A549 (cell line): ENCODE measurements around the gene EPS8. TPM values are rescaled to one million over a fixed set of nuclear protein-coding genes. Genes with fewer than 3 reads are reported as not detected.

ENCODE experiments used
- ATAC-seq, 2 experiments: fragments of 200-7000 bp in 1 of 2; fragments of >200 bp in 1 of 2; cut with Nextera tagmentation in 1 of 2; cut with Tn5 transposase in 1 of 2; 3 replicates each; pipeline versions ENCODE4 v1.8.0 to v1.9.1; 2018 to 2020; ENCODE audit warnings: mild to moderate bottlenecking in 1 of 2, moderate library complexity in 1 of 2
- CTCF ChIA-PET: fragments of 300-600 bp; sonication (Branson Sonifier 250); formaldehyde crosslinking; extraction: SDS; loops from one replicate; lab custom pipeline; 2021; ENCODE audit warnings: antibody characterized with exemption, inconsistent platforms; lab: Yijun Ruan, JAX
- POLR2A ChIA-PET: fragments of 350-600 bp; formaldehyde crosslinking; extraction: SDS; loops from one replicate; lab custom pipeline; 2021; ENCODE audit warnings: antibody characterized with exemption, inconsistent platforms; lab: Yijun Ruan, JAX
- DNase-seq, 2 experiments: peaks; one replicate each; pipeline versions ENCODE4 v3.0.0 to v3.0.0-alpha.2; 2011 to 2016; ENCODE audit warnings: low read depth in 1 of 2, low spot score in 1 of 2
- FAIRE-seq: peaks from 2 replicates; lab custom pipeline; 2011; peaks lifted over from hg19 to GRCh38; lab: Jason Lieb, UNC
- H3K27ac ChIP-seq, 2 experiments: fragments of >200 bp; sonication (Bioruptor Twin); formaldehyde crosslinking; 3 replicates each; pipeline ENCODE4 v1.5.1; 2016 to 2017
- H3K4me1 ChIP-seq: fragments of >200 bp; sonication (Bioruptor Twin); formaldehyde crosslinking; 3 replicates; pipeline ENCODE4 v1.6.1; 2016
- H3K4me2 ChIP-seq: fragments of >200 bp; sonication (Bioruptor Twin); formaldehyde crosslinking; 3 replicates; pipeline ENCODE4 v1.6.1; 2016
- H3K4me3 ChIP-seq: fragments of >200 bp; sonication (Bioruptor Twin); formaldehyde crosslinking; 3 replicates; pipeline ENCODE4 v1.5.1; 2016
- H3K9me3 ChIP-seq: fragments of >200 bp; sonication (Bioruptor Twin); formaldehyde crosslinking; 3 replicates; pipeline ENCODE4 v1.6.1; 2016
- BCL3 ChIP-seq: fragments of >200 bp; sonication (Bioruptor Twin); formaldehyde crosslinking; IDR thresholded peaks from 3 replicates; pipeline ENCODE4 v1.6.1; 2016
- CBX2 ChIP-seq: fragments of 200-600 bp; sonication (generic); IDR thresholded peaks from 2 replicates; pipeline ENCODE4 v1.6.1; 2016; ENCODE audit warnings: low read depth, mild to moderate bottlenecking, borderline replicate concordance
- CBX8 ChIP-seq: fragments of 200-600 bp; sonication (generic); IDR thresholded peaks from 2 replicates; pipeline ENCODE4 v1.6.1; 2016
- CEBPB ChIP-seq, 2 experiments: fragments of >200 bp in 1 of 2; sonication (Bioruptor Twin) in 1 of 2; formaldehyde crosslinking in 1 of 2; IDR thresholded peaks; 2 replicates each; pipeline ENCODE4 v1.6.1; 2012 to 2016
- CTCF ChIP-seq: fragments of >200 bp; sonication (Bioruptor Twin); formaldehyde crosslinking; IDR thresholded peaks from 3 replicates; pipeline ENCODE4 v1.5.1; 2016
- E2F6 ChIP-seq: IDR thresholded peaks from 2 replicates; pipeline ENCODE4 v1.6.1; 2012; ENCODE audit warnings: low read depth, borderline replicate concordance
- EHF ChIP-seq: fragments of 250-450 bp; sonication (Bioruptor Pico); IDR thresholded peaks from 2 replicates; pipeline ENCODE4 v1.5.0; 2020; ENCODE audit warnings: mild to moderate bottlenecking
- ELK1 ChIP-seq: fragments of 150-350 bp; IDR thresholded peaks from 2 replicates; pipeline ENCODE4 v1.6.1; 2014; ENCODE audit warnings: low read depth, mild to moderate bottlenecking, low read length
- FOSL2 ChIP-seq, 2 experiments: fragments of 450-650 bp in 1 of 2; fragments of >200 bp in 1 of 2; sonication (Bioruptor Twin) in 1 of 2; formaldehyde crosslinking; IDR thresholded peaks; 2 replicates each; pipeline versions ENCODE4 v1.5.0 to v1.6.1; 2016 to 2020; ENCODE audit warnings: mild to moderate bottlenecking in 1 of 2, moderate library complexity in 1 of 2
- FOXS1 ChIP-seq: fragments of 250-450 bp; sonication (Bioruptor Pico); IDR thresholded peaks from 2 replicates; pipeline ENCODE4 v1.5.0; 2020; ENCODE audit warnings: mild to moderate bottlenecking, moderate library complexity
- GATA3 ChIP-seq: IDR thresholded peaks from 2 replicates; pipeline ENCODE4 v1.6.1; 2012; ENCODE audit warnings: borderline replicate concordance
- HEYL ChIP-seq: fragments of 250-450 bp; sonication (Bioruptor Pico); IDR thresholded peaks from 2 replicates; pipeline ENCODE4 v1.8.0; 2021; ENCODE audit warnings: mild to moderate bottlenecking, moderate library complexity
- HMGXB4 ChIP-seq: fragments of 250-450 bp; sonication (Bioruptor Pico); IDR thresholded peaks from 2 replicates; pipeline ENCODE4 v1.5.0; 2021; ENCODE audit warnings: mild to moderate bottlenecking, moderate library complexity, borderline replicate concordance
- HOXA7 ChIP-seq: fragments of 250-450 bp; sonication (Bioruptor Pico); IDR thresholded peaks from 2 replicates; pipeline ENCODE4 v1.5.0; 2020; ENCODE audit warnings: mild to moderate bottlenecking, moderate library complexity
- HOXB13 ChIP-seq: fragments of 250-450 bp; sonication (Bioruptor Pico); IDR thresholded peaks from 2 replicates; pipeline ENCODE4 v1.5.0; 2020; ENCODE audit warnings: low read depth, mild to moderate bottlenecking, moderate library complexity
- HOXB5 ChIP-seq: fragments of 250-450 bp; sonication (Bioruptor Pico); IDR thresholded peaks from 2 replicates; pipeline ENCODE4 v1.5.0; 2020; ENCODE audit warnings: mild to moderate bottlenecking, moderate library complexity
- JUN ChIP-seq, 2 experiments: fragments of >200 bp; sonication (Bioruptor Twin); formaldehyde crosslinking; IDR thresholded peaks; 2 replicates in 1 of 2; 3 replicates in 1 of 2; pipeline ENCODE4 v1.6.1; 2016 to 2017
- KDM5A ChIP-seq: fragments of 200-600 bp; sonication (generic); IDR thresholded peaks from 2 replicates; pipeline ENCODE4 v1.6.1; 2016; ENCODE audit warnings: antibody characterized with exemption, mild to moderate bottlenecking
- MAX ChIP-seq: IDR thresholded peaks from 2 replicates; pipeline ENCODE4 v1.6.1; 2012
- MAZ ChIP-seq: fragments of 150-350 bp; IDR thresholded peaks from 2 replicates; pipeline ENCODE4 v1.6.1; 2014; ENCODE audit warnings: antibody characterized with exemption, low read depth, low read length, borderline replicate concordance
- MYC ChIP-seq: IDR thresholded peaks from 2 replicates; pipeline ENCODE4 v1.6.1; 2012; ENCODE audit warnings: mild to moderate bottlenecking, inconsistent platforms, low read length, improper control_type of control experiment, borderline replicate concordance
- NFE2L2 ChIP-seq: fragments of 150-350 bp; conservative IDR thresholded peaks from 2 replicates; pipeline ENCODE4 v1.6.1; 2014; ENCODE audit warnings: low read length
- PHF8 ChIP-seq: fragments of 200-600 bp; sonication (generic); IDR thresholded peaks from 2 replicates; pipeline ENCODE4 v1.6.1; 2016; ENCODE audit warnings: low read depth, mild to moderate bottlenecking, antibody characterized with exemption, moderate library complexity, borderline replicate concordance
- POLR2A ChIP-seq: IDR thresholded peaks from 2 replicates; pipeline ENCODE4 v1.6.1; 2012; ENCODE audit warnings: mild to moderate bottlenecking, low read length
- POLR2AphosphoS2 ChIP-seq: conservative IDR thresholded peaks from 2 replicates; pipeline ENCODE4 v1.6.1; 2012; ENCODE audit warnings: low read length, improper control_type of control experiment, inconsistent platforms
- RAD21 ChIP-seq, 2 experiments: fragments of >200 bp in 1 of 2; sonication (Bioruptor Twin) in 1 of 2; formaldehyde crosslinking in 1 of 2; IDR thresholded peaks in 1 of 2; conservative IDR thresholded peaks in 1 of 2; 2 replicates in 1 of 2; 3 replicates in 1 of 2; pipeline ENCODE4 v1.6.1; 2012 to 2018; ENCODE audit warnings: inconsistent platforms in 1 of 2
- RARB ChIP-seq: fragments of 250-450 bp; sonication (Bioruptor Pico); IDR thresholded peaks from 2 replicates; pipeline ENCODE4 v1.8.0; 2021; ENCODE audit warnings: mild to moderate bottlenecking, moderate library complexity
- RFX5 ChIP-seq: fragments of 450-650 bp; IDR thresholded peaks from 2 replicates; pipeline ENCODE4 v1.7.1; 2014; ENCODE audit warnings: antibody characterized with exemption, mild to moderate bottlenecking, moderate library complexity
- SMC3 ChIP-seq: fragments of >200 bp; sonication (Bioruptor Twin); formaldehyde crosslinking; IDR thresholded peaks from 3 replicates; pipeline ENCODE4 v1.6.1; 2018; ENCODE audit warnings: inconsistent platforms
- TFCP2L1 ChIP-seq: fragments of 250-450 bp; sonication (Bioruptor Pico); IDR thresholded peaks from 2 replicates; pipeline ENCODE4 v1.5.0; 2021; ENCODE audit warnings: mild to moderate bottlenecking
- ZC3H11A ChIP-seq: fragments of 450-650 bp; IDR thresholded peaks from 2 replicates; pipeline ENCODE4 v1.6.1; 2014; ENCODE audit warnings: antibody characterized with exemption, mild to moderate bottlenecking
- WGBS: methylation state at CpG from one replicate; pipeline ENCODE4 v1.1.6; 2017; ENCODE audit errors: missing lambda C conversion rate; 5-methylcytosine and 5-hydroxymethylcytosine counted together
- polyA minus RNA-seq: library from RNA; depleted of rRNA, polyadenylated mRNA; stranded (reverse); fragments of >200 nt; gene quantifications from 2 replicates; pipeline ENCODE4 v1.2.3, GENCODE V29; 2011; rRNA and poly(A)+ RNA removed
- polyA plus RNA-seq, 4 experiments: library from polyadenylated mRNA; depleted of rRNA in 3 of 4; stranded (reverse); fragments of >200 nt; fragmentation: RNase III in 1 of 4; extraction: RNeasy Plus Mini Kit Qiagen cat#74134 plus additional on column Dnase treatment in 1 of 4; gene quantifications; 2 replicates in 3 of 4; 3 replicates in 1 of 4; pipeline ENCODE4 v1.2.3, GENCODE V29; 2011 to 2017

The EPS8 gene
- polyA plus RNA-seq (2011; rRNA removed) (101 and 106 TPM in 2 replicates), polyA plus RNA-seq (2017; fragmentation: RNase III; extraction: RNeasy Plus Mini Kit Qiagen cat#74134 plus additional on column Dnase treatment) (20.1 to 28.2 TPM (median 25.1 TPM) in 3 replicates), polyA minus RNA-seq (85.5 and 132 TPM in 2 replicates)
- polyA plus RNA-seq (2012; cell fraction: cytosol; rRNA removed): 22.4 and 22.5 TPM in 2 replicates
- 16.5 and 19.5 TPM in 2 replicates for polyA plus RNA-seq (2012; cell fraction: nucleus; rRNA removed)

- TF ChIP-seq POLR2AphosphoS2 (no peak), TFCP2L1 (CRISPR knock-in tag) (0 out of 2 replicates have a peak, but pooled peaks have one; percentile 60), HMGXB4 (CRISPR knock-in tag) (no peak), CEBPB (IDR thresholded peaks at IDR 0.05) (peak; percentile 46 to 81; a peak in 3 of 4 replicates), MYC (peak; percentile 31; the same call in 1 of the 2 replicates), MAX (peak; percentile 88), HEYL (CRISPR knock-in tag) (no peak), ZC3H11A (peak; percentile 3; the same call in 1 of the 2 replicates), GATA3 (peak; percentile 55), RARB (CRISPR knock-in tag) (no peak), JUN (IDR thresholded peaks at IDR 0.05) (peak; percentile 84 to 87), CTCF (no peak), SMC3 (peak; percentile 45; the same call in 2 of the 3 replicates), HOXB13 (no peak), PHF8 (peak; percentile 57; the same call in 1 of the 2 replicates), E2F6 (peak; percentile 96), CBX2 (no peak), BCL3 (peak; percentile 85; the same call in 2 of the 3 replicates), FOXS1 (CRISPR knock-in tag) (0 out of 2 replicates have a peak, but pooled peaks have one; percentile 35), CBX8 (no peak), RFX5 (no peak), RAD21 (conservative IDR thresholded peaks at IDR 0.05 in 1 of 2, IDR thresholded peaks at IDR 0.05 in 1 of 2) (peak in 1 of 2 experiments; percentile 20; a peak in 3 of 5 replicates), POLR2A (peak; percentile 73), MAZ (no peak), ELK1 (no peak), HOXB5 (CRISPR knock-in tag) (no peak), EHF (no peak), KDM5A (no peak), FOSL2 (IDR thresholded peaks at IDR 0.05) (no peak), FOSL2 (CRISPR knock-in tag; IDR thresholded peaks at IDR 0.05) (0 out of 2 replicates have a peak, but pooled peaks have one; percentile 28), HOXA7 (CRISPR knock-in tag) (no peak), NFE2L2 (no peak)
- H3K27ac ChIP-seq: peak within 1 kb of the TSS; percentile 87 to 91
- DNase-seq (peak; percentile 78 to 91), ATAC-seq (peak; percentile 87 to 95), FAIRE-seq (no peak)
- ChIA-PET CTCF (interaction anchor here (0.6 to 2.1 kb wide), 12 partner anchors 9 to 205 kb away, joined by 3 to 7 read pairs (median 3); no protein-coding TSS in a partner anchor), POLR2A (interaction anchor here (0.5 to 2.1 kb wide), 9 partner anchors 9 to 237 kb away, joined by 3 to 13 read pairs (median 4); no protein-coding TSS in a partner anchor)
- H3K4me2 ChIP-seq: peak within 1 kb of the TSS; percentile 90
- 0 out of 3 replicates have a peak, but pooled peaks cover 3% of the 10 kb centered on the region for H3K9me3 ChIP-seq
- 4% methylated on average over 32 of the region's 85 CpGs for WGBS
- H3K4me1 ChIP-seq: peaks cover 17% of the 10 kb centered on the region; the same call in 2 of the 3 replicates
- H3K4me3 ChIP-seq: peak within 1 kb of the TSS; percentile 78
Observed at GRCh38 chr12:15789220-15790171, at the start of gene EPS8. EPS8 (minus strand) TSS chr12:15789388; CDS start chr12:15682951, 106,437 bp downstream.
